HG03196 (cell line): Measurements from ENCODE around the gene IER5.
"Not testable (repeated sequence)": the region's sequence is repeated elsewhere in the genome, so short reads cannot be mapped to it uniquely, and the experiment has no call there.

Experiments used
- ATAC-seq: cut with Tn5 transposase; IDR thresholded peaks from one replicate; pipeline ENCODE4 v1.9.1; 2021; ENCODE audit not compliant: unreplicated experiment

The IER5 gene

GRCh38 chr1:181088079-181089016 is at the start of gene IER5:
TSS of gene IER5 (plus strand) at chr1:181088700. CDS start at chr1:181088903, 203 bp downstream.
- ATAC-seq, result peak; percentile 69

DNA sequence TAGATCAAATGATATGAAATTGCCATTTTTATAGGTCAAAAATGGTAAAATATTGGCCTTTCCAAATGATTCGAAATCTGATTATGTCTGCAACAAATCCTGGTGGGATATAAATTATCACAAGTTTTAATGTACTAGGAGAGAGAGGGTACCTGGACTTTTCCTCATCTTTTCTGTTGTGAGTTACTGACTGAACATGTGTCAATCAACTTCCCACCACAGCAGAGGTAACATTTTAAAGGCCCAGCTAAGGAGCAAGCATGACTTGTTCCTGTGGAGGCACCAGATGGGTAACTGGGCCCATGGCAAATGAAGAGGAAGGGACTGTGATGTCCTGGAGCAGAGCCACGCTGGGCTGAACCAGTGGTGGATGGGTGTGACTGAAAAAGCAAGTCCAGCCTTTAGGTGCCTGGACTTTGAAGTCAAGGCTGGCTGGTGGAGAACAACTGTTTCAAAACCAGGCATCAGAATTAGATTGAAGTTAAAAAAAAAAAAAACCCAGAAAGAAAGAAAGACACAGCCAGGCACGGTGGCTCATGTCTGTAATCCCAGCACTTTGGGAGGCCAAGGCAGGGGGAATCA is 48.1 kb upstream of the IER5 start:
- ATAC-seq, result no peak

GRCh38 chr1:181043025-181043888 is 45.2 kb upstream of the IER5 start:
- ATAC-seq, result no peak

- peak; percentile 82 for ATAC-seq
Observed at GRCh38 chr1:181044449-181044966, 44.0 kb upstream of the IER5 start.

DNA sequence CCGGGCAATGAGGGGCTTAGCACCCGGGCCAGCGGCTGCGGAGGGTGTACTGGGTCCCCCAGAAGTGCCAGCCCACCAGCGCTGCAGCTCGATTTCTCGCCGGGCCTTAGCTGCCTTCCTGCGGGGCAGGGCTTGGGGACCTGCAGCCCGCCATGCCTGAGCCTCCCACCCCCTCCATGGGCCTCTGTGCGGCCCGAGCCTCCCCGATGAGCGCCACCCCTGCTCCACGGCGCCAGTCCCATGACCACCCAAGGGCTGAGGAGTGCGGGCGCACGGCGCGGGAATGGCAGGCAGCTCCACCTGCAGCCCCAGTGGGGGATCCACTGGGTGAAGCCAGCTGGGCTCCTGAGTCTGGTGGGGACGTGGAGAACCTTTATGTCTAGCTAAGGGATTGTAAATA is 42.6 kb upstream of the IER5 start:
- ATAC-seq, result not testable (repeated sequence)

DNA sequence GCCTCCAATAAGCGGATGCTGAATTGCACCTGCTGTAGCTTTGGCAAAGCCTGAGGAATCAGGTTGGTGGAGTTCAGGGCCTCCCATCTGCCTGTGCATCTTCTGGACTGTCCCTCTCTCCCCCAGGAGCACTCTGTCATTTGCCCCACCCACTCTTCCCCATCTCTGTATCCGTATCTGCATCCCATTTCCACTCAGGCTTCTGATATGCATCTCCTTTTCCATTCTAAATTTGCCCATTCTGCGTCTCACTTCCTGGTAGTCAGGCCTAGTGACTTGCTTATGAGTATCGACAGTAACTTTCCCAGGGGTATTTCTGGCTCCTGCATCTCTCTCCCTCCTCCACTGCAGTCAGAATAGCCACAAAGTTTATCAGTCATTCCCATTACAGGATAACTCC is 39.1 kb upstream of the IER5 start:
- ATAC-seq, result no peak

GRCh38 chr1:181050922-181051321 is 37.6 kb upstream of the IER5 start:
- no peak for ATAC-seq

GRCh38 chr1:181056560-181056959 is 31.9 kb upstream of the IER5 start:
- no peak for ATAC-seq

DNA sequence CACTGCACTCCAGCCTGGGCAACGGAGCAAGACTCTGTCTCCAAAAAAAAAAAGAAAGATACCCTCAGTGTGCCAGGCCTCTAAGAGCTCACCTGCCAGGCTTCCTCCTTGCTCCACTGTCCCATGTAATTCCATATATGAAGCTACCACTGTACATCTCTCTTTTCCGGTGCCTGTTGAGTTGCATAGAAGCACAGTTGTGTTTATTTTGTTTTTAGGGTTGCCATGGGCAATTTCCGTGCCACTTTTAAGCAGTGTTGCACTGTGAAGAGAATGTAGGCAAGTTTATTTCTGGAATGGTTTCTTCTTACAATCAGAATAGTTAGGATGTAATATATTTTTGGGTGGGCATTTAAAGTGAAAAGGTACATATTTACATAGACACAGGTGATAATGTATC is 31.4 kb upstream of the IER5 start:
- no peak for ATAC-seq

GRCh38 chr1:181059435-181059834 is 29.1 kb upstream of the IER5 start:
- no peak for ATAC-seq

DNA sequence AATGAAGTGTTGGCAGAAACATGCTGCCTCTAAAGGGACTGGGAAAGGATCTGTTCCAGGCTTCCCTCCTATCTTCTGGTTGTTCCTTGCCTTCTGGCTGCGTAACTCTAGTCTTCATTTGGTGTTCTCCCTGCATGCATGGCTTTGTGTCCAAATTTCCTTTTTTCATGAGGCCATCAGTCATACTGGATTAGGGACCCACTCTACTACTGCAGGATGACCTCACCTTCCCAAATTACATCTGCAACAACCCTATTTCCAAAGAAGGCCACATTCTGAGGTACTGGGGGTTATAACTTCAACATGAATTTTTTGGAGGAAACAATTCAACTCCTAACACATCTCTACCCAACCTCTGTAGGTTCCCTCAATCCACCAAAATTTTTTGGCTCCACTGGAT is 28.4 kb upstream of the IER5 start:
- ATAC-seq, result no peak

GRCh38 chr1:181060947-181061346 is 27.6 kb upstream of the IER5 start:
- not testable (repeated sequence) for ATAC-seq

DNA sequence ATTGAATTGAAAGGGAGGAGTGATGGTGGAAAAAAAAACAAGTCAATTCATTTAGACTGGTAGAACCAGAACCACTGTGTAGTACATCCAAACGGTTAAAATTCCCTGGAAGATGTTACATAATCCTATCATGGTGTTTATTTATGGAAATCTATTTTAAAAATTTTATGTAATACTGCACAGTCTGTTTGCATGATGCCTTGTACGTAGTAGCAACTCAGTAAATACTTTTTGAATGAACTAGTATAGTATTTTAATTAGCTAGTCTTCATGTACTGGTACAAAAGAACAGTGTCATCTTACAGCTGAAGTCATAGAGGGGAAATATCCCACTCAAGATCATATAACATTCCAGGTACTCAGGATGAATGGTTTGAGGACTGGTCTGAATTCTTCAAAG is 27.0 kb upstream of the IER5 start:
- no peak for ATAC-seq

- peak; percentile 76 for ATAC-seq
Observed at GRCh38 chr1:181061891-181062835, 26.3 kb upstream of the IER5 start.

DNA sequence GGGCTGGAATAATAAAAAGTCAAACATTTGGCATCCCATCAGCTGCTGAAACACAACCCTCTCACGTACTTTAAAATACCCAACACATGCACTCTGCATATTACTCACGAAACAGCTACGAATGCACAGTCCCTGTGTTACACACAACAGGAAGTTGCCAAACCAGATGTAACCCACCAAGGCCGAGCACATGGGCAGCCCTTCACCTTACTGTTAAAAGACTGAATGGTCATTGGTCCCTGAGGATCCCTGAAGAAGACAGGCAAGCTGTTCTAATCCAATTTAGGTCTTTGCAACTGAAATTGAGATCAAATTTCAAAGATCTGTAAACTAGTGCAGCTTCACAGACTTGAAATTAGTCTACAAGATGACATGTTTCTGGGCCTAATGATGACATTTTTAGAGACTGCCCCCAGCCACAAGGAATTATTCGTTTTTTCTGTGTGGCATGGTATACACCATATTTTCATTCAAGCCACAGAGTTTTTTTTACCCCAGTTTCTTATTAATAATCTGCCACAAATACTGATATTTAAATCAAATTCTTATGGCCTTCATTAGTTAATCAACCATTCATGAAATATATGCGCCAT is 25.6 kb upstream of the IER5 start:
- ATAC-seq, result peak; percentile 73

- ATAC-seq, result no peak
Observed at GRCh38 chr1:181064011-181064623, 24.4 kb upstream of the IER5 start.

- ATAC-seq, result no peak
Observed at GRCh38 chr1:181064702-181065101, 23.8 kb upstream of the IER5 start.

- ATAC-seq, result no peak
Observed at GRCh38 chr1:181073638-181074037, 14.9 kb upstream of the IER5 start.

- no peak for ATAC-seq
Observed at GRCh38 chr1:181075766-181076350, 12.6 kb upstream of the IER5 start.
